ENCODE data around the gene VAT1. TPM values are rescaled to one million over a fixed set of nuclear protein-coding genes. Genes with fewer than 3 reads are reported as not detected.
"Not testable (repeated sequence)": the region's sequence is repeated elsewhere in the genome, so short reads cannot be mapped to it uniquely, and the experiment has no call there.

The VAT1 gene
- polyA plus RNA-seq, 1 experiment: 236 TPM

- Histone ChIP-seq H3K4me3 (ENCODE audit: low read depth, low read length) (peak overlapping the region; percentile 87), H3K9me3 (ENCODE audit: control insufficient read depth, insufficient read depth, low read length) (no peaks in the 10 kb centered on the region; the same call in 1 of the 2 replicates), H3K27ac (ENCODE audit: low read depth, low read length) (no peak overlapping the region), H3K27me3 (ENCODE audit: control insufficient read depth, insufficient read depth, low read length) (no peaks in the 10 kb centered on the region)
- TF ChIP-seq CTCF (IDR thresholded peaks at IDR 0.05; ENCODE audit: low read depth, low read length): no peak
- CTCF ChIA-PET: no interaction called here
- no peak for DNase-seq (ENCODE audit: low read depth, low spot score)
- POLR2A ChIA-PET: interaction anchor here (1.5 kb wide), 1 partner anchor 17 kb away, joined by 7 read pairs; the partner anchor contains the start of gene RPL27
Observed at GRCh38 chr17:42980766-42981397, 41.3 kb downstream of the VAT1 start.

GRCh38 chr17:42980274-42980765 is 41.9 kb downstream of the VAT1 start, which contains the start of gene RUNDC1:
Gene RUNDC1, plus strand, starts transcription at chr17:42980565. Its CDS starts 12 bp downstream, at chr17:42980577.
- ChIA-PET POLR2A (interaction anchor here (1.5 kb wide), 1 partner anchor 18 kb away, joined by 7 read pairs; the partner anchor contains the start of gene RPL27), CTCF (interaction anchor here (1.3 kb wide), 1 partner anchor 17 kb away, joined by 6 read pairs; the partner anchor contains the start of gene RPL27)
- peak; percentile 52 for DNase-seq (ENCODE audit: low read depth, low spot score)
- Histone ChIP-seq H3K9me3 (ENCODE audit: control insufficient read depth, insufficient read depth, low read length) (no peaks in the 10 kb centered on the region; the same call in 1 of the 2 replicates), H3K27me3 (ENCODE audit: control insufficient read depth, insufficient read depth, low read length) (no peaks in the 10 kb centered on the region), H3K4me3 (ENCODE audit: low read depth, low read length) (peak within 1 kb of the TSS; percentile 87), H3K27ac (ENCODE audit: low read depth, low read length) (peak within 1 kb of the TSS; percentile 52)
- TF ChIP-seq CTCF (IDR thresholded peaks at IDR 0.05; ENCODE audit: low read depth, low read length): no peak

- Histone ChIP-seq H3K27me3 (ENCODE audit: control insufficient read depth, insufficient read depth, low read length) (no peaks in the 10 kb centered on the region), H3K4me3 (ENCODE audit: low read depth, low read length) (peak within 1 kb of the TSS; percentile 87), H3K9me3 (ENCODE audit: control insufficient read depth, insufficient read depth, low read length) (no peaks in the 10 kb centered on the region; the same call in 1 of the 2 replicates), H3K27ac (ENCODE audit: low read depth, low read length) (peak within 1 kb of the TSS; percentile 52)
- ChIA-PET POLR2A (interaction anchor here (1.5 kb wide), 1 partner anchor 18 kb away, joined by 7 read pairs; the partner anchor contains the start of gene RPL27), CTCF (interaction anchor here (1.3 to 1.4 kb wide), 2 partner anchors 18 to 137 kb away, joined by 5 to 6 read pairs; partner anchors contain the start of gene RPL27)
- TF ChIP-seq CTCF (IDR thresholded peaks at IDR 0.05; ENCODE audit: low read depth, low read length): no peak
- DNase-seq (ENCODE audit: low read depth, low spot score): no peak
Observed at GRCh38 chr17:42979511-42980273, 42.5 kb downstream of the VAT1 start, which contains the start of gene PTGES3L. Gene PTGES3L, minus strand, starts transcription at chr17:42980080. Its CDS starts 27 bp downstream, at chr17:42980053.

- DNase-seq (ENCODE audit: low read depth, low spot score); H3K9me3 ChIP-seq (ENCODE audit: control insufficient read depth, insufficient read depth, low read length); H3K4me3 ChIP-seq (ENCODE audit: low read depth, low read length); H3K27me3 ChIP-seq (ENCODE audit: control insufficient read depth, insufficient read depth, low read length); H3K27ac ChIP-seq (ENCODE audit: low read depth, low read length): not testable (repeated sequence)
- POLR2A ChIA-PET: interaction anchor here (1.1 kb wide), 1 partner anchor 11 kb away, joined by 5 read pairs; no protein-coding TSS in a partner anchor
- CTCF ChIA-PET: interaction anchor here (1.7 kb wide), 1 partner anchor 23 kb away, joined by 3 read pairs; the partner anchor contains the start of gene RPL27
Observed at GRCh38 chr17:42975701-42976100, 46.5 kb downstream of the VAT1 start.

GRCh38 chr17:42975265-42975664 is 46.9 kb downstream of the VAT1 start:
- ChIA-PET CTCF (interaction anchor here (1.7 kb wide), 1 partner anchor 23 kb away, joined by 3 read pairs; the partner anchor contains the start of gene RPL27), POLR2A (no interaction called here)

GRCh38 chr17:42973323-42973722 is 48.9 kb downstream of the VAT1 start:
- H3K27ac ChIP-seq (ENCODE audit: low read depth, low read length); H3K4me3 ChIP-seq (ENCODE audit: low read depth, low read length); POLR2A ChIA-PET; CTCF ChIA-PET; DNase-seq (ENCODE audit: low read depth, low spot score); H3K27me3 ChIP-seq (ENCODE audit: control insufficient read depth, insufficient read depth, low read length); H3K9me3 ChIP-seq (ENCODE audit: control insufficient read depth, insufficient read depth, low read length): not testable (repeated sequence)

More at GRCh38 chr17:42975265-42975664, 46.9 kb downstream of the VAT1 start:
- H3K27ac ChIP-seq (ENCODE audit: low read depth, low read length): no peak overlapping the region
- H3K9me3 ChIP-seq (ENCODE audit: control insufficient read depth, insufficient read depth, low read length): no peaks in the 10 kb centered on the region
- H3K27me3 ChIP-seq (ENCODE audit: control insufficient read depth, insufficient read depth, low read length): no peaks in the 10 kb centered on the region
- no peak for TF ChIP-seq CTCF (IDR thresholded peaks at IDR 0.05; ENCODE audit: low read depth, low read length)
- no peak for DNase-seq (ENCODE audit: low read depth, low spot score)
- H3K4me3 ChIP-seq (ENCODE audit: low read depth, low read length): no peak overlapping the region

All from AG04450 (cell line).